Stimulated activated memory B cell treated with anti-CD40 and anti-IgM and Interleukin-4, amounts not matched to agents 10 μg/mL and 1 μg/mL and 100 μg/mL, for 72 hours (primary cell): ENCODE data around the gene SLAMF8.

Experiments used
- ATAC-seq: fragments of 150-1000 bp; cut with Tn5 transposase; 2 replicates; pipeline ENCODE4 v1.10.0; 2021
- H3K27ac Mint-ChIP-seq: one replicate; pipeline ENCODE4 v1.8.0; 2022; ENCODE audit warnings: mild to moderate bottlenecking, mixed read lengths
- H3K27me3 Mint-ChIP-seq: one replicate; pipeline ENCODE4 v1.8.0; 2022; ENCODE audit warnings: mixed read lengths
- H3K36me3 Mint-ChIP-seq: one replicate; pipeline ENCODE4 v1.8.0; 2022; ENCODE audit warnings: mixed read lengths
- H3K4me1 Mint-ChIP-seq: one replicate; pipeline ENCODE4 v1.8.0; 2022; ENCODE audit warnings: mixed read lengths
- H3K4me3 Mint-ChIP-seq: one replicate; pipeline ENCODE4 v1.8.0; 2022; ENCODE audit warnings: mild to moderate bottlenecking, moderate library complexity, mixed read lengths
- H3K9me3 Mint-ChIP-seq: one replicate; pipeline ENCODE4 v1.8.0; 2022; ENCODE audit warnings: mixed read lengths

SLAMF8 gene

DNA sequence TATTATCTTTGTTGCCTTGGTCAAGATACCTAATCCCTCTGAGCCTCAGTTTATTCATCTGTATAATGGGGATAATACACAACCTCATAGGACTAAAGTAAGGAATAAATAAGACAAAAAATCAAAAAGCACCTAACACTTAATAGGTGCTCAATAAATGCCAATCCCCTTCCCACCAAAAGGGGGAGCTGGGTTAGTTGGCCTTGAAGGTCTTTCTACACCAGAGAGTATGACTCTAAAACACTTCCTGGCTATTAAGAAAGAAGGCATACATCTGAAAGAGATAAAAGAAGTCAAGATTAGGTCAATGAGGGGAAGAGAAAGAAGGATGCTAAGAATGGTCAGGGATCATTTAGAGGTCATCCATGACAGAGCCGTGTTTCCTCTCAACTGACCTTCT is 24.7 kb downstream of the SLAMF8 start:
- Mint-ChIP-seq H3K36me3 (no peaks in the 10 kb centered on the region), H3K27me3 (peaks cover 32% of the 10 kb centered on the region), H3K4me1 (peaks cover 14% of the 10 kb centered on the region), H3K9me3 (no peaks in the 10 kb centered on the region), H3K27ac (no peak overlapping the region), H3K4me3 (no peak overlapping the region)
- no peak for ATAC-seq

DNA sequence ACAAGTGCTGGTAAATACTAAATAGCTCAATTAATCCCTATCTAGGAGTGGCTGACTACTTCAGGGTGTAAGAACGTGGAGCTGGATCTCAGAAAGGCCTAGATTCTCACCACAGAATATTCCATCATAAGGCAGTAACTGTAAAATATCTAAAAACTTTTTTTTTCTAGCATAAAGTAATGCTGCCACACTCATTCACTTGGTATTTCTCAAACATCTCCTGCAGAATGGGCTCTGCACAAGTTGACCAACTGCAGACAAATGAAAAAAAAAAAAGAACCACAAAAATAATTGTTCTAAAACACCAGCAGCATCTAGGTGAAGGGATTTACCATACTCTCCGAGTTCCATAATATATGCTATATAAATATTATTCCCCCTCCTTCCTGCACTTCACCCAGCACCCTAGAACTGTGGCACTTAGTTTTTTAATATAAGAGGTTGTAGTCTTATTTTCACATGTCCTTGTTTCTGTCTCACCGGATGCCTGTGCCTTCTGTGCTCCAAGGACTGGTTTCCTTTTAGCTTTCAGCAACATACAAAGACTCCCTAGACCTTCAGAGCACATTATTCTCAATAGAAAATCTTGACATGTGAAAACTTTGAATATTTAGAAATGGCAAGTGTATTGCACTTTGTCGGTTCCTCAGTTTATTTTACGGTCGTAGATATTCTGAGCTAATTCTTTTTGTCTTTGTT is 26.9 kb downstream of the SLAMF8 start:
- no peak for ATAC-seq
- peak overlapping the region; percentile 71 for H3K4me3 Mint-ChIP-seq
- no peaks in the 10 kb centered on the region for H3K9me3 Mint-ChIP-seq
- peaks cover 14% of the 10 kb centered on the region for H3K4me1 Mint-ChIP-seq
- H3K27ac Mint-ChIP-seq, result peak overlapping the region; percentile 53
- H3K27me3 Mint-ChIP-seq, result peaks cover 14% of the 10 kb centered on the region
- H3K36me3 Mint-ChIP-seq, result no peaks in the 10 kb centered on the region

DNA sequence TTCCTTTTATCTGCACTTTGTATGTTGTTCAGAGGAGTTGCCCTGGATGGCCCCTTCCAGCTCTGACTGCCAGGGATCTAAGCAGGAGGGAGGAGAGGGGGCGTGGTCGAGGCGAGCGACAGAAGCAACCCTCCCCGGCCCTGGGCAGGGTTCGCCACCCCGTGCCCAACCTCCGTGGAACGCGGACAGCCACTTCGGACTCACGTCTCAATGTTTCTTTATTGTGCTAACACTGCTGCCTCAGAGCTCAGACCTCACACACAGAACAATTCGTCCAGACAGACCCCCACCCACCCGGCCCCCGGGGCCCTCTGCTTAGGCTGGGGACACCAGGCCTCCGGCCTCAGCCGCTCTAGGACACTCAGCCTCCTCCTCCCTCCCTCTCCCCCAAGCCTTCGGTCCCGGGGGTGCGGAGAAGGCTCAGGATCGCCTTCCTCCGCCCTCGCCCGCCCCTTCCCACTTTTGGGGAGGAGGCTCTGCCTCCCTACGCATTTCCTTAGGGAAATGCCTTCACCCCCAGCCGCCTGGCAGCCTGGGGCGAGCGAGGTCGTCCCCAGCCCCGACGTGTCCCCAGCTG is 27.5 kb downstream of the SLAMF8 start:
- peak overlapping the region; percentile 71 for H3K4me3 Mint-ChIP-seq

DNA sequence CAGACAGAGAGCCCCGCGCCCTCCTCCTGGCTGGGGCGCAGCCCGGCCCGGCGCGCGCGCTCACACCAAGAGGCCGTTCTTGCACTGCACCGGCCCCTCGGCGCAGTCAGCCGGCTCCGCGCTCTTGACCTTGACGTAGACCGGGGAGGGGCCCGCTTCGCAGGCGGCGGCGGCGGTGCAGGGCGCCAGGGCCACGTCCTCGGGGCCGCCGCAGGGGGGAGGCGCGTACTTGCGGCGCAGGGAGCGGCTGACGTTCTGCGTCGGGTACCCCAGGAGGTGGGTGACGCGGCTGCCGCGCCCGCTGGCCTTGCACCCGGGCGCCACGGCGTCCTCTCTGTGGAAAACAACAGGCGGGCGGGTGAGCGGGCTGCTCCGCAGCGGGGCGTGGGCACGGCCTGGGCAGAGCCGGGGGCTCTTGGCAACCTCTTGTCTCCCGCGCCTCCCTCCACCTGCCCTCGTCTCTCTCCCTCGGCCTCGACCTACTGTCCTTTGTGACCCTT is 28.1 kb downstream of the SLAMF8 start:
- H3K27me3 Mint-ChIP-seq, result peaks cover 9% of the 10 kb centered on the region
- no peaks in the 10 kb centered on the region for H3K9me3 Mint-ChIP-seq
- H3K27ac Mint-ChIP-seq, result peak overlapping the region; percentile 53
- peaks cover 14% of the 10 kb centered on the region for H3K4me1 Mint-ChIP-seq
- peak overlapping the region; percentile 74 for H3K4me3 Mint-ChIP-seq
- ATAC-seq, result peak; percentile 93
- H3K36me3 Mint-ChIP-seq, result no peaks in the 10 kb centered on the region

More for the DNA sequence above, 27.5 kb downstream of the SLAMF8 start:
- H3K27me3 Mint-ChIP-seq, result peaks cover 9% of the 10 kb centered on the region
- peaks cover 14% of the 10 kb centered on the region for H3K4me1 Mint-ChIP-seq
- peak overlapping the region; percentile 53 for H3K27ac Mint-ChIP-seq
- no peaks in the 10 kb centered on the region for H3K36me3 Mint-ChIP-seq
- peak; percentile 10 for ATAC-seq
- no peaks in the 10 kb centered on the region for H3K9me3 Mint-ChIP-seq

DNA sequence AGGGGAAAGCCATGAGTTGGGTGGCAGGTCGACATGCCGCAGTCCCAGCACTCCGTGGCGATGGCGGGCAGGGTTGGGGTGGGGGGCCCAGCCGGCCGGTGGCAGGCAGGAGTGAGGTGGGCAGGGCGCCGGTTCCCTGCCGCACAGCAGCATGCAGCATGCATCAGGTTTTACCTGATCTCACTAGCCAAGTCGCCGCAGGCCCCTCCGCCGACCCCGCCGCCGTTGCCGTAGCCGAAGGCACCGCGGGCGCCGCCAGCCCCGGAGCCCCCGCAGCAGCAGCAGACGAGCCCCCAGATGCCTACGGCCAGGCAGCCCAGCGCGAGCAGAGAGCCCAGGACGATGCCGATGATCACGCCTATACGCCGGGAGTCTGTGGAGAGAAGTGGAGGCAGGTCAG is 29.0 kb downstream of the SLAMF8 start:
- peak overlapping the region; percentile 53 for H3K27ac Mint-ChIP-seq
- no peaks in the 10 kb centered on the region for H3K36me3 Mint-ChIP-seq
- peaks cover 14% of the 10 kb centered on the region for H3K4me1 Mint-ChIP-seq
- no peak for ATAC-seq
- H3K9me3 Mint-ChIP-seq, result no peaks in the 10 kb centered on the region
- no peak overlapping the region for H3K4me3 Mint-ChIP-seq
- peaks cover 9% of the 10 kb centered on the region for H3K27me3 Mint-ChIP-seq

DNA sequence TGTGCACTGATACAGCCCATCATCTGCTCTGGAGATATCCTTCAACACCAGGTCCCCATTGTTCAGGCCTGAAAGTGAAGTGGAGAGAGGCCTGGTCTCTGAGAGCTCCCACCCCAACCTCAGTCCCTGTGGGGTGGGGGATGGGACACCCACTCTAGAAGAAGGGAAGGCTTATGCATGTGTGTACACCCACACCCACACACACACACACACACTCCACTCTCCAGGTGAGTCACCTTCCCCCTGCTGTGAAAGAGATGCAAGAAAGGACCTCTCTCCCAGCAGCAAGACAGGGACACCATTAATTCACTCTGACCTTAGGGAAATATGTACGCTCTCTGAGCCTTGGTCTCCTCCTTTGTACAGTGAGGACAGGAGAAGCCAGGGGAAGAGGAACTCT is 29.9 kb downstream of the SLAMF8 start:
- H3K9me3 Mint-ChIP-seq, result no peaks in the 10 kb centered on the region
- H3K4me3 Mint-ChIP-seq, result no peak overlapping the region
- H3K27ac Mint-ChIP-seq, result no peak overlapping the region
- H3K27me3 Mint-ChIP-seq, result peaks cover 9% of the 10 kb centered on the region
- H3K36me3 Mint-ChIP-seq, result no peaks in the 10 kb centered on the region
- ATAC-seq, result no peak
- peaks cover 14% of the 10 kb centered on the region for H3K4me1 Mint-ChIP-seq

DNA sequence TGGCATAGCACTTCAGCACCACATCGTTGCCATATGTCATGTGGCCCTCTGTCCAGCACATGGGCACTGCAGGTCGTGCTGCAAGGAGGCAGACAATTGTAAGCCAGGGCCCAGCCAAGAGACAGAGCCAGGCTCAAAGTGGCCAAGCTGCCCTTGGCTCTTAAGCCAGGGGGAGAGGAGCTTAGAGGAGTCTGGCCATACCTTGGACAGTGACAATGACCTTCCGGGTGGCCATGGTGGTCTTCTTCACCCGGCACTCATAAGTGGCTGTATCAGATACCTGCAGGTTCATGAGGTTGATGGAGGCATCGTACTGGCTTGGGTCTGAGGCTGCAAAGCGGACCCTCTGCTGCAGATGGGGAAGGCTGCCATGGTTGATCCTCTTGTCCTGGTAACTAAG is 31.2 kb downstream of the SLAMF8 start:
- no peaks in the 10 kb centered on the region for H3K9me3 Mint-ChIP-seq
- no peak overlapping the region for H3K4me3 Mint-ChIP-seq
- ATAC-seq, result no peak
- no peaks in the 10 kb centered on the region for H3K36me3 Mint-ChIP-seq
- peaks cover 9% of the 10 kb centered on the region for H3K27me3 Mint-ChIP-seq
- peaks cover 14% of the 10 kb centered on the region for H3K4me1 Mint-ChIP-seq
- H3K27ac Mint-ChIP-seq, result no peak overlapping the region

DNA sequence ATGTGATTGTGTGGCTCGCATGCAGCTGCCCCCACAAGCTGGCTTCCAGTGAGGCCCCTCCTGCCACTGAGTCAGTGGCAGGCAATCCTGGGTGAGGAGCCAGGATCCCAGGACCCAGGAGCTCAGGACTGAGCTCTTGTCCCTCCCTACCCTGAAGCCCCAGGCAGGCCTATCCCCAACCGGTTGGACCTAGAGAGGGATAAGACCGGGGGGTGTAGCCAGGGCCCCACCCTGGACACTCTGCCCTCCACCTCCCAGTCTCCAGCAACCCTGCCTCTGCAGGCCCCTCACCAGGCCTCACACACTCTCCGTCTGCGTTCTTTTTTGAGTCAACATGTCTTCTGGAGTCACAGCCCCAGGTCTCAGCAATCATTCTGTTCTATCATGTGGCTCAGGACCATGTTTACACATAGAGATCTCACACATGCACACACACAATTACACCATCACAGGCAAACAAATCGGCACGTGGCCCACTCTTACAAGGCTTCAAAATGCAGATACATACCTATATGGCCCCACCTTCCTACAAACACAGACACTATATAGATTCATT is 33.2 kb downstream of the SLAMF8 start:
- no peak for ATAC-seq
- H3K36me3 Mint-ChIP-seq, result no peaks in the 10 kb centered on the region

DNA sequence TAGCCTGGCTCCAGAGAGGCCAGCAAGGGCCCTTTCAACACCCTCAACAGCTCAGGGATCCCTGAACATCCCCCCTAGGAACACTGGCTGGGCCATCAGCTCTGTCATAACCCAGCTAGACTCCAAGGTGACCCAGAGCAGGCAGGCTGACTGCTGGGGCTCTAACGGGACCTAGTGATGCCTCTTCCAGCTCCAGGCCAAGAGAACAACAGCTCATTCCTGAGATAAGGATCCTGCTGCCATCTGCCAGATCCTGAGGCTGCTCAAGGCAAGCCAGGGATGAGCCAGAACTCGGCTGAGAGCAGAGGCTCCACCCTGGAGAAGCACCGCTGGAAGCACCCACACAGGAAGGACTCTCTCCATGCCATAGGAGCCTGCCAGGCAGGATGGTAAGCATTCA is 33.8 kb downstream of the SLAMF8 start:
- Mint-ChIP-seq H3K27me3 (peaks cover 2% of the 10 kb centered on the region), H3K9me3 (no peaks in the 10 kb centered on the region), H3K4me1 (peaks cover under 1% of the 10 kb centered on the region), H3K36me3 (no peaks in the 10 kb centered on the region), H3K4me3 (no peak overlapping the region), H3K27ac (no peak overlapping the region)
- ATAC-seq, result no peak

More for the DNA sequence above, 33.2 kb downstream of the SLAMF8 start:
- Mint-ChIP-seq H3K4me1 (peaks cover 7% of the 10 kb centered on the region), H3K27ac (no peak overlapping the region), H3K27me3 (peaks cover 8% of the 10 kb centered on the region), H3K4me3 (no peak overlapping the region), H3K9me3 (no peaks in the 10 kb centered on the region)

DNA sequence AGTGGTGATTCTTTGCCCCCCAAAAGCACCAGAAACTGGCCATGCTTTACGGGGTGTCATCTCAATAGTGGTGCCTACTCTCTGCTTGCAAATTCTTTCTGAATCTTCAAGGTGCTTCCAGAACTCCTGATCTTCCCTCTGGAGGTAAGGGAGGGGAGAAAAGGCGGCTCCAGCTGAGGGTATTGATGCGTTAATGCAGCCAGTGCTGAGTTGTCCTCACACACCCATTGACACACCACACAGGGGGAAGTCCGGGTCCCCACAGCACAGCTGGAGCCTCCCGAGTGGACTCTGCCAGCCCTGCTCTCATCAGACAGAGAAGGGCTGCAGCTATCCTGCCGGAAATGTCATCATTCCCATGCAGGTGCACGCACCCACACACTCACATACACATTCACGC is 34.5 kb downstream of the SLAMF8 start:
- Mint-ChIP-seq H3K27me3 (no peaks in the 10 kb centered on the region), H3K36me3 (no peaks in the 10 kb centered on the region), H3K27ac (no peak overlapping the region), H3K4me1 (no peaks in the 10 kb centered on the region), H3K9me3 (no peaks in the 10 kb centered on the region), H3K4me3 (no peak overlapping the region)
- no peak for ATAC-seq

DNA sequence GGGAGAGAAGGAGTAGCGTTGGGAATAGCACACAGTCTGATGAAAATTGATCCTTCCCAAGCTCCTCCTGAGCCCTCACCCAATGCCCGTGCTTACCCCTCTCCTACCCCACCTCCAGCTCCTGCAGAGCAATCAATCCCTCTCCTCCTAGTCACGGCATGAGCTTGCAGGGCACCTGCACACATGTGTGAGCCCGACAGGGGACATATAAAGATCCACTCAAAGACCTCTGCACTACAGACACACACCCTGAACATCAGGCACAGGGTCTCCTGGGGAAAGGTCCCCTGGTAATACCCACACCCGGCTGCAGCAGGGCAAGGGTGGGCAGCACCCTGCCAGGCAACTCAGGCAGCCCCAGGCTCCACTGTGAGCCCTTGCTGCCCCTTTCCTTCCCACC is 35.4 kb downstream of the SLAMF8 start:
- H3K9me3 Mint-ChIP-seq, result no peaks in the 10 kb centered on the region
- H3K27ac Mint-ChIP-seq, result no peak overlapping the region
- H3K4me1 Mint-ChIP-seq, result no peaks in the 10 kb centered on the region
- H3K27me3 Mint-ChIP-seq, result no peaks in the 10 kb centered on the region
- H3K4me3 Mint-ChIP-seq, result no peak overlapping the region
- no peak for ATAC-seq
- H3K36me3 Mint-ChIP-seq, result no peaks in the 10 kb centered on the region

DNA sequence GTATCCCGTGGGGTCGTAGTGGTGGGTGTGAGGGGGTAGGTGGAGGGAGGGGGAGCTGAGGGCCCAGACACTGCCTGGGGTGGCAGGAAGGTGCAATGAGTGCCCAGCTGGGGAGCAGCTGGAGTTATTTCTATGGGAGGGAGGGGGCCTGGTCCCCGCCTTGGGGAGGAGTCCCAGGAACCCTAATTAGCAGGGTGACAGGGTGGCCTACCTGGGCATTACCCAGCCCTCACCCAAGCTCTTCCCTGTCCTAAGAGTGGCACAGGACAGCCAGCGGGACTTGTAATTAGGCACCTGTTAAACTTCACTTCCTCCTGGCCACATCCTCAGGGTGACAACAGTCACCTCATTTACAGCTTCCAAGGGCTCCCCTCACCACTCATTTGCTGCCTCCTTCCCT is 35.9 kb downstream of the SLAMF8 start, which contains the start of gene VSIG8:
Gene VSIG8 (minus strand): TSS at position 101 of the 400 bp plus-strand sequence. CDS start 136 bp downstream, outside the sequence.
- no peak for ATAC-seq
- H3K27me3 Mint-ChIP-seq, result no peaks in the 10 kb centered on the region
- no peaks in the 10 kb centered on the region for H3K36me3 Mint-ChIP-seq
- H3K4me1 Mint-ChIP-seq, result no peaks in the 10 kb centered on the region
- no peaks in the 10 kb centered on the region for H3K9me3 Mint-ChIP-seq
- no peak within 1 kb of the TSS for H3K27ac Mint-ChIP-seq
- H3K4me3 Mint-ChIP-seq, result no peak within 1 kb of the TSS

DNA sequence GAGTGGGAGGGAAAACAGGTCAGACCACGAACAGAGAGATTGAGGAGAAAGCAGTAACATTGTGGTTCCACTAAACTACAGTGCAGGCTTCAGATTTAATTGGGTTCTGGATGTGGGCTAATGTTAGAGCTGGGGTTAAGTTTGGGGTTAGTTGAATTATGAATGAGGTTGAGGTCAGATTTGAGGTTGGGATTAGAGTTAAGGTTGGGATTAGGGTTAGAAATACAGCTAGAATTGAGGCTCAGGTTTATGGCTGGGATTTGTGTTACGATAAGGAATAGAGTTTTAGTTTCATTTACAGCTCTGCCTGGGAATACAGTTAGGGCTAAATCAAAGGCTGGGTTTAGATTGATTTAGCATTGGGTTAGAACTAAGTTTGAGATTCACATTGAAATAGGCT is 37.6 kb downstream of the SLAMF8 start:
- H3K4me1 Mint-ChIP-seq, result no peaks in the 10 kb centered on the region
- H3K27me3 Mint-ChIP-seq, result no peaks in the 10 kb centered on the region
- no peak overlapping the region for H3K27ac Mint-ChIP-seq
- no peak for ATAC-seq
- H3K9me3 Mint-ChIP-seq, result no peaks in the 10 kb centered on the region
- no peaks in the 10 kb centered on the region for H3K36me3 Mint-ChIP-seq
- H3K4me3 Mint-ChIP-seq, result no peak overlapping the region

DNA sequence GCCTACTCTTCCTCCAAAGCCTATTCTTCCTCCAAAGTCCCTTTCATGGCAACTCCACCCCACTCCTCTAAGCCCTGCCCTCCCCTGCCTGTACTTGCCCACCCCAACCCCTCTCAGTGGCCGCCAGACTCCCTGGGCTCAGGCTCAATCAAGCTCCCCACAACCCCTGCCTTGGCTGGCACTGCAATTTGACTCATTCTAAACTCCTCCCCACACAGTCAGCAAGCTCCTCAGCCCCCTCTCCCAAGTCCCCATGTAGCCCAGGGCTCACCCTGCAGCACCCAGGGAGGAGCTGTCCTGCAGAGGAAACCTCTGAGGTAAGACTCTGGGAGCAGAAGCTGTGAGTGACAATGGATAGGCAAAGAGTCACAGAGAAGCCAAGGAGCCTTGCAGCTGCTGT is 39.4 kb downstream of the SLAMF8 start:
- Mint-ChIP-seq H3K27ac (no peak overlapping the region), H3K4me3 (no peak overlapping the region), H3K27me3 (no peaks in the 10 kb centered on the region), H3K4me1 (no peaks in the 10 kb centered on the region), H3K9me3 (no peaks in the 10 kb centered on the region), H3K36me3 (peaks cover 2% of the 10 kb centered on the region)
- ATAC-seq, result no peak

DNA sequence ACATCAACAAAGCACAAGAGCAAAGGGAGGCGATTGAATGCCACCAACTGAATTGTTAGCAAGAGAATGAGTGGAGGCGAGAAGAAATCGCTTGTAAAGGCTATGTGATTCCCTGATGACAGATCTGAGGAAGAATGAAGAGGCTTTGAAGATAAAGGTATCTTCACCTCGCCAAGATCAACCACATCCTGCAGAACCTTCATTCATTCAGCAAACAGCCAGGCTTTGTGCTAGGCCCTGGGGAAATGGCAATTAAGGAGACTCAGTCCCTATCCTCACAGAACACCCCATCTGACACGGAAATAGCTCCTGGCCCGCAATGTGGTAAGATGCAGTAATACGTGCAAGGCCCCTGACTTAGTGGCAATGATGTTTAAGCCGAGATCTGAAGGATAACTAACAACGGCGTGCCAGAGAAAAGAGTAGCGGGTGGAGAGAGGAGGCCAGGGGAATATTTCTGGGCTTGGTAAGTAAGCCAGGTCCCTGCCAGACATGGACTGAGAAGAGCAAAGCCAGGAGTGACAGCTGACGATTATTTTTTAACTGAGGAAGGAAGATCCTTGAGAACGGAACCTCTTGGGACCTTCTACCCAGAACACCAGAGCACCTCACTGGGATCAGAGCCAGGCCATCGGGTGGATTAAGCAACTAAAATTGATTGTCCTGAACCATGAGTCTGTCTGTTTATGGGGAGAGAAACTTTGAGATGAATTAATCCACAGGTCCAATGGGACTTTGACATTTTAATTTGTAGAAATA is 40.4 kb downstream of the SLAMF8 start:
- Mint-ChIP-seq H3K27me3 (peaks cover 2% of the 10 kb centered on the region), H3K4me1 (no peaks in the 10 kb centered on the region), H3K27ac (no peak overlapping the region), H3K36me3 (peaks cover 10% of the 10 kb centered on the region), H3K4me3 (no peak overlapping the region), H3K9me3 (no peaks in the 10 kb centered on the region)
- ATAC-seq, result no peak
